Parathyroid adenoma (tissue), 2 donors: ENCODE measurements around the gene DDX54.
A peak's percentile ranks its signal among the peaks of the same experiment; 100 is the strongest.
"Not testable (repeated sequence)": the region's sequence is repeated elsewhere in the genome, so short reads cannot be mapped to it uniquely, and the experiment has no call there.

Source experiments
- H2AFZ ChIP-seq: fragments of 300-600 bp; sonication (generic); one replicate; pipeline ENCODE4 v1.7.0; 2017; ENCODE audit warnings: antibody characterized with exemption, mild to moderate bottlenecking
- H3K27ac ChIP-seq: fragments of 300-600 bp; sonication (generic); one replicate; pipeline ENCODE4 v1.7.0; 2017
- H3K27me3 ChIP-seq: fragments of 300-600 bp; sonication (generic); one replicate; pipeline ENCODE4 v1.7.0; 2017; ENCODE audit warnings: low read length; ENCODE audit not compliant: control insufficient read depth, insufficient read depth
- H3K36me3 ChIP-seq: fragments of 300-600 bp; sonication (generic); one replicate; pipeline ENCODE4 v1.7.0; 2017; ENCODE audit warnings: low read length; ENCODE audit not compliant: control insufficient read depth, insufficient read depth
- H3K4me1 ChIP-seq: fragments of 300-600 bp; sonication (generic); one replicate; pipeline ENCODE4 v1.7.0; 2017; ENCODE audit warnings: control low read depth
- H3K4me2 ChIP-seq: fragments of 300-600 bp; sonication (generic); one replicate; pipeline ENCODE4 v1.7.0; 2017; ENCODE audit warnings: low read length
- H3K4me3 ChIP-seq: fragments of 300-600 bp; sonication (generic); one replicate; pipeline ENCODE4 v1.7.0; 2017; ENCODE audit warnings: low read depth, low read length
- H3K79me2 ChIP-seq: fragments of 300-600 bp; sonication (generic); one replicate; pipeline ENCODE4 v1.7.0; 2017; ENCODE audit warnings: control low read depth
- H3K9ac ChIP-seq: fragments of 300-600 bp; sonication (generic); one replicate; pipeline ENCODE4 v1.7.0; 2017; ENCODE audit warnings: mild to moderate bottlenecking
- H3K9me3 ChIP-seq: fragments of 300-600 bp; sonication (generic); one replicate; pipeline ENCODE4 v1.7.0; 2017; ENCODE audit warnings: low read length; ENCODE audit not compliant: control insufficient read depth
- TF ChIP-seq, protein P1 (sequence below): fragments of 300-600 bp; sonication (generic); IDR thresholded peaks from one replicate; pipeline ENCODE4 v1.7.0; 2017; ENCODE audit warnings: antibody characterized with exemption, mild to moderate bottlenecking
- donor health status: primary hyperparathyroidism.

Gene DDX54

GRCh38 chr12:113119980-113120669 lies 65.2 kb downstream of the DDX54 start:
- Histone ChIP-seq H3K27ac (no peak overlapping the region), H3K4me2 (no peak overlapping the region)
- TF ChIP-seq, protein P1, sequence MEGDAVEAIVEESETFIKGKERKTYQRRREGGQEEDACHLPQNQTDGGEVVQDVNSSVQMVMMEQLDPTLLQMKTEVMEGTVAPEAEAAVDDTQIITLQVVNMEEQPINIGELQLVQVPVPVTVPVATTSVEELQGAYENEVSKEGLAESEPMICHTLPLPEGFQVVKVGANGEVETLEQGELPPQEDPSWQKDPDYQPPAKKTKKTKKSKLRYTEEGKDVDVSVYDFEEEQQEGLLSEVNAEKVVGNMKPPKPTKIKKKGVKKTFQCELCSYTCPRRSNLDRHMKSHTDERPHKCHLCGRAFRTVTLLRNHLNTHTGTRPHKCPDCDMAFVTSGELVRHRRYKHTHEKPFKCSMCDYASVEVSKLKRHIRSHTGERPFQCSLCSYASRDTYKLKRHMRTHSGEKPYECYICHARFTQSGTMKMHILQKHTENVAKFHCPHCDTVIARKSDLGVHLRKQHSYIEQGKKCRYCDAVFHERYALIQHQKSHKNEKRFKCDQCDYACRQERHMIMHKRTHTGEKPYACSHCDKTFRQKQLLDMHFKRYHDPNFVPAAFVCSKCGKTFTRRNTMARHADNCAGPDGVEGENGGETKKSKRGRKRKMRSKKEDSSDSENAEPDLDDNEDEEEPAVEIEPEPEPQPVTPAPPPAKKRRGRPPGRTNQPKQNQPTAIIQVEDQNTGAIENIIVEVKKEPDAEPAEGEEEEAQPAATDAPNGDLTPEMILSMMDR = no peak

DNA sequence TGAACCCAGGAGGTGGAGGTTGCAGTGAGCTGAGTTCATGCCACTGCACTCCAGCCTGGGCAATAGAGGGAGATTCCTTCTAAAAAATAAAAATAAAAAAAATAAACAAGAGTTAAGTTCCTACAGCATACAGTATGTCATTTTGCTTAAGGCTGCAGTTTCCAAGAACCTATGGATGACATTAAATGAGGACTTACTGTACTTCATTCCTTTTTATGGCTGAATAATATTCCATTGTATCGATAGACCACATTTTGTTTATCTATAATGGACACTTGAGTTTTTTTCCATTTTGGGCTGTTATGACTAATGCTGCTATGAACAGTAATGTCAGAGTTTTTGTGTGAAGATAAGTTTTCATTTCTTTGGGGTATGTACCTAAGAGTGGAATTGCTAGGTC lies 67.1 kb downstream of the DDX54 start:
- Histone ChIP-seq H3K4me3 (no peak overlapping the region), H3K9ac (no peak overlapping the region), H2AFZ (no peak overlapping the region), H3K4me1 (peaks cover 13% of the 10 kb centered on the region), H3K27ac (no peak overlapping the region), H3K9me3 (no peaks in the 10 kb centered on the region), H3K79me2 (peaks cover 7% of the 10 kb centered on the region), H3K27me3 (no peaks in the 10 kb centered on the region), H3K4me2 (no peak overlapping the region), H3K36me3 (no peaks in the 10 kb centered on the region)
- TF ChIP-seq, protein P1 = no peak

More at GRCh38 chr12:113119980-113120669, 65.2 kb downstream of the DDX54 start:
- no peak overlapping the region for H3K4me3 ChIP-seq
- H2AFZ ChIP-seq = no peak overlapping the region
- peaks cover 10% of the 10 kb centered on the region for H3K79me2 ChIP-seq
- H3K27me3 ChIP-seq = no peaks in the 10 kb centered on the region
- no peaks in the 10 kb centered on the region for H3K9me3 ChIP-seq
- no peaks in the 10 kb centered on the region for H3K36me3 ChIP-seq
- H3K9ac ChIP-seq = no peak overlapping the region
- peaks cover 20% of the 10 kb centered on the region for H3K4me1 ChIP-seq

DNA sequence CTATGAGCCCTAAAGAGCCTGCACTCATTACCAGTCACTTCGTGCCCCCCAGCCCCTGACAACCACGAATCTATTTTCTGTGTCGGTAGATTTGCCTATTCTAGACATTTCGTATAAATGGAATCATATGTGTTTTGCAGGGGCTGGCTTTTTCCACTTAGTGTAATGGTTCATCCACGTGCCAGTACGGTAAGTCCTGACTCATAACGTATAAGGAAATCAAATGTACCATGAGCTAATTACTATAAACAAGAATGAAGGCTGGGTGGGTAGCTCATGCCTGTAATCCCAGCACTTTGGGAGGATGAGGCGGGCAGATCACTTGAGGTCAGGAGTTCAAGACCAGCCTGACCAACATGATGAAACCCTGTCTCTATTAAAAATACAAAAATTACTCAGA lies 67.6 kb downstream of the DDX54 start:
- not testable (repeated sequence) for H3K9ac ChIP-seq, H3K9me3 ChIP-seq, H2AFZ ChIP-seq, H3K27ac ChIP-seq, H3K4me2 ChIP-seq, H3K36me3 ChIP-seq, H3K4me1 ChIP-seq, H3K4me3 ChIP-seq, H3K27me3 ChIP-seq, H3K79me2 ChIP-seq

DNA sequence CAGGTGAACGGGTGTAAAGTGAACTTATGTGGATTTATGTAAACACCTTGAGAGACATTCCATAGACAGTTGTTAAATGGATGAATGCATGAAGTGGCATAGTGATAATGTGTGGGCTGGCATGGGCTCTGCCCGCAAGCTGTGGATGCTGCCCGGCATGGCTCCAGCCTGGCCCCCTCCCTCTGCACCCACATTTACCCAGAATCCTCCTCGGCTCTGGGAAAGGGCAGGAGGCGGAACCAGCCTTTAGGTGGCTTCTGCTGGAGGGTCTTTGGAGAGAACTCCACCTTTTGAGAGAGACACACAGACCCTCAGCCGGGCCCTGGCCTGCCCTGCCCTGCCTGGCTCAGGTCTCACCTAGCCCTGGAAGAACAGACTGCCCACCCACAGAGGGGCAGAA lies 68.4 kb downstream of the DDX54 start:
- H3K9me3 ChIP-seq = no peaks in the 10 kb centered on the region
- no peaks in the 10 kb centered on the region for H3K36me3 ChIP-seq
- no peak overlapping the region for H3K4me2 ChIP-seq
- no peak overlapping the region for H3K4me3 ChIP-seq
- no peaks in the 10 kb centered on the region for H3K27me3 ChIP-seq
- peaks cover 9% of the 10 kb centered on the region for H3K4me1 ChIP-seq
- H3K9ac ChIP-seq = no peak overlapping the region
- H3K27ac ChIP-seq = peak overlapping the region; percentile 16
- H2AFZ ChIP-seq = no peak overlapping the region
- TF ChIP-seq, protein P1 = no peak
- peaks cover 6% of the 10 kb centered on the region for H3K79me2 ChIP-seq

- H3K4me3 ChIP-seq = no peak overlapping the region
Measured at GRCh38 chr12:113115455-113116126, 69.7 kb downstream of the DDX54 start.

More at GRCh38 chr12:113115455-113116126, 69.7 kb downstream of the DDX54 start:
- Histone ChIP-seq H2AFZ (no peak overlapping the region), H3K4me2 (no peak overlapping the region), H3K36me3 (no peaks in the 10 kb centered on the region), H3K27ac (no peak overlapping the region), H3K9ac (no peak overlapping the region), H3K27me3 (no peaks in the 10 kb centered on the region), H3K79me2 (peaks cover 6% of the 10 kb centered on the region), H3K4me1 (peaks cover 9% of the 10 kb centered on the region), H3K9me3 (no peaks in the 10 kb centered on the region)
- TF ChIP-seq, protein P1 = no peak
